Measurements from ENCODE around the gene IGLL1.

- TF ChIP-seq, protein P1, sequence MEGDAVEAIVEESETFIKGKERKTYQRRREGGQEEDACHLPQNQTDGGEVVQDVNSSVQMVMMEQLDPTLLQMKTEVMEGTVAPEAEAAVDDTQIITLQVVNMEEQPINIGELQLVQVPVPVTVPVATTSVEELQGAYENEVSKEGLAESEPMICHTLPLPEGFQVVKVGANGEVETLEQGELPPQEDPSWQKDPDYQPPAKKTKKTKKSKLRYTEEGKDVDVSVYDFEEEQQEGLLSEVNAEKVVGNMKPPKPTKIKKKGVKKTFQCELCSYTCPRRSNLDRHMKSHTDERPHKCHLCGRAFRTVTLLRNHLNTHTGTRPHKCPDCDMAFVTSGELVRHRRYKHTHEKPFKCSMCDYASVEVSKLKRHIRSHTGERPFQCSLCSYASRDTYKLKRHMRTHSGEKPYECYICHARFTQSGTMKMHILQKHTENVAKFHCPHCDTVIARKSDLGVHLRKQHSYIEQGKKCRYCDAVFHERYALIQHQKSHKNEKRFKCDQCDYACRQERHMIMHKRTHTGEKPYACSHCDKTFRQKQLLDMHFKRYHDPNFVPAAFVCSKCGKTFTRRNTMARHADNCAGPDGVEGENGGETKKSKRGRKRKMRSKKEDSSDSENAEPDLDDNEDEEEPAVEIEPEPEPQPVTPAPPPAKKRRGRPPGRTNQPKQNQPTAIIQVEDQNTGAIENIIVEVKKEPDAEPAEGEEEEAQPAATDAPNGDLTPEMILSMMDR (IDR thresholded peaks at IDR 0.05): no peak
- no peak for TF ChIP-seq EP300 (IDR thresholded peaks at IDR 0.05)
- TF ChIP-seq POLR2A (IDR thresholded peaks at IDR 0.05): no peak
- TF ChIP-seq POLR2AphosphoS5 (IDR thresholded peaks at IDR 0.05): no peak
Observed at GRCh38 chr22:23553924-23554870, 25.9 kb downstream of the IGLL1 start.
